SJSA1 (cell line): ENCODE results near the gene PROK2. TPM values are rescaled to one million over a fixed set of nuclear protein-coding genes. Genes with fewer than 3 reads are reported as not detected.

ENCODE experiments used
- total RNA-seq: library from RNA; depleted of rRNA; stranded (reverse); fragments of >200 nt; shearing (Covaris generic); gene quantifications from 2 replicates; pipeline ENCODE4 v1.2.3, GENCODE V29; 2014; rRNA removed

The PROK2 gene
- total RNA-seq, 1 experiment from 2014 or later: not detected

Other genes with a start within 250 kb of the PROK2 start
- gene FOXP1, start 201.4 kb downstream of the PROK2 start, total RNA-seq: 22.1 and 26.9 TPM in 2 replicates
- 0.91 and 2.3 TPM in 2 replicates for gene EIF4E3, start 59.7 kb downstream of the PROK2 start, total RNA-seq
- not detected in 2 replicates for gene GPR27, start 31.3 kb downstream of the PROK2 start, total RNA-seq